ENCODE data around the gene BAIAP2L1.
A peak's percentile ranks its signal among the peaks of the same experiment; 100 is the strongest.
"Not testable (repeated sequence)": the region's sequence is repeated elsewhere in the genome, so short reads cannot be mapped to it uniquely, and the experiment has no call there.

The BAIAP2L1 gene

DNA sequence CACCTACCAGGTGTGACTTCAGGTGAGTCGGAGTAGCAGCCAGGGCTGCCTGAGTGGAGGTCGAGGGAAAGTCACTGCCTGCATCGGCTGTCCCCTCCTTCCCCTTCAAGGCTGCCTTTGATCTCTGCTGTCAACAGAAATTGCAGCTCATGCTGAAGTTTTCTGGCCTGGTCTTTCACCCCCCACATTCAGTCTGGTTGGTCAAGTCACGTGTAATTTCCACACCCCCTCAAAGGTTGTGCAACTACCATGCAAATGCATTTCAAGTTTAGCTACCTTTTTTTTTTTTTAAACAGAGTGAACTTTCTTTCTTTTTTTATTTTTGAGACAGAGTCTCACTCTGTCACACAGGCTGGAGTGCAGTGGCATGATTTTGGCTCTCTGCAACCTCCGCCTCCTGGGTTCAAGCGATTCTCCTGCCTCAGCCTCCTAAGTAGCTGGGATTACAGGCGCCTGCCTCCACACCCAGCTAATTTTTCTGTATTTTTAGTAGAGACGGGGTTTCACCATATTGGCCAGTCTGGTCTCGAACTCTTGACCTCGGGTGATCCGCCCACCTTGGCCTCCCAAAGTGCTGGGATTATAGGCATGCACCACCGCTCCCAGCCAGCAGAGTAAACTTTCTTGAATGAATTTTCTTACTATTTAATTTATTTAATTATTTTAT, 16.8 kb upstream of the BAIAP2L1 start:
- not testable (repeated sequence) for H3K4me3 ChIP-seq (ENCODE audit: low read depth, low read length)
- peak; percentile 67 for DNase-seq (ENCODE audit: low read depth)
- TF ChIP-seq MYC (IDR thresholded peaks at IDR 0.05; ENCODE audit: low read depth, low read length), result peak; percentile 39; the same call in 1 of the 2 replicates
- TF ChIP-seq, protein P1, sequence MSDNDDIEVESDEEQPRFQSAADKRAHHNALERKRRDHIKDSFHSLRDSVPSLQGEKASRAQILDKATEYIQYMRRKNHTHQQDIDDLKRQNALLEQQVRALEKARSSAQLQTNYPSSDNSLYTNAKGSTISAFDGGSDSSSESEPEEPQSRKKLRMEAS (IDR thresholded peaks at IDR 0.05; ENCODE audit: low read depth, low read length), result peak; percentile 88

DNA sequence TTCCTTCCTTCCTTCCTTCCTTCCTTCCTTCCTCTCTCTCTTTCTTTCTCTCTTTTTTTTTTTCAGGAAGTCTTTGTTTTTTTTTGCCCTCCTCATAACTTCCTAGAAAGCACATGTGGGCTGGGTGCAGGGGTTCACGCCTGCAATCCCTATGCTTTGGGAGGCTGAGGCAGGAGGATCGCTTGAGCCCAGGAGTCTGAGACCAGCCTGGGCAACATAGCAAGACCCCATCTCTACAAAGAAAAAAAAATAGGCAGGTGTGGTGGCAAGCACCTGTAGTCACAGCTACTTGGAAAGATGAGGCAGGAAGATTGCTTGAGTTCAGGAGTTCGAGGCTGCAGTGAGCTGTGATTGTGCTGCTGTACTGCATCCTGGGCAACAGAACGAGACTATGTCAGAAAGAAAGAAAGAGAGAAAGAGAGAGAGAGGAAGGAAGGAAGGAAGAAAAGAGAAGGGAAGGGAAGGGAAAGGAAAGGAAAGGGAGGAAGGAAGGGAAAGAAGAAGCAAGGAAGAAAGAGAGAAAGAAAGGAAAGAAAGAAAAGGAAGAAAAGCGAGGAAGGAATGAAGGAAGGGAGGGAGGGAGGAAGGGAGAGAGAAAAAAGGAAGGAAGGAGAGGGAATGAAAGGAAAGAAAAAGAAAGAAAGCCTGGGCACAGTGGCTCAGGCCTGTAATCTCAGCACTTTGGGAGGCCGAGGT, 13.5 kb upstream of the BAIAP2L1 start:
- no peak overlapping the region for H3K4me3 ChIP-seq (ENCODE audit: low read depth, low read length)
- TF ChIP-seq, protein P1 (IDR thresholded peaks at IDR 0.05; ENCODE audit: low read depth, low read length), result no peak
- TF ChIP-seq MYC (IDR thresholded peaks at IDR 0.05; ENCODE audit: low read depth, low read length), result no peak
- no peak for TF ChIP-seq POLR2A (IDR thresholded peaks at IDR 0.05; ENCODE audit: extremely low read depth, insufficient read length)
- TF ChIP-seq, protein P2, sequence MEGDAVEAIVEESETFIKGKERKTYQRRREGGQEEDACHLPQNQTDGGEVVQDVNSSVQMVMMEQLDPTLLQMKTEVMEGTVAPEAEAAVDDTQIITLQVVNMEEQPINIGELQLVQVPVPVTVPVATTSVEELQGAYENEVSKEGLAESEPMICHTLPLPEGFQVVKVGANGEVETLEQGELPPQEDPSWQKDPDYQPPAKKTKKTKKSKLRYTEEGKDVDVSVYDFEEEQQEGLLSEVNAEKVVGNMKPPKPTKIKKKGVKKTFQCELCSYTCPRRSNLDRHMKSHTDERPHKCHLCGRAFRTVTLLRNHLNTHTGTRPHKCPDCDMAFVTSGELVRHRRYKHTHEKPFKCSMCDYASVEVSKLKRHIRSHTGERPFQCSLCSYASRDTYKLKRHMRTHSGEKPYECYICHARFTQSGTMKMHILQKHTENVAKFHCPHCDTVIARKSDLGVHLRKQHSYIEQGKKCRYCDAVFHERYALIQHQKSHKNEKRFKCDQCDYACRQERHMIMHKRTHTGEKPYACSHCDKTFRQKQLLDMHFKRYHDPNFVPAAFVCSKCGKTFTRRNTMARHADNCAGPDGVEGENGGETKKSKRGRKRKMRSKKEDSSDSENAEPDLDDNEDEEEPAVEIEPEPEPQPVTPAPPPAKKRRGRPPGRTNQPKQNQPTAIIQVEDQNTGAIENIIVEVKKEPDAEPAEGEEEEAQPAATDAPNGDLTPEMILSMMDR (IDR thresholded peaks at IDR 0.05; ENCODE audit: low read depth, low read length), result no peak
- DNase-seq (ENCODE audit: low read depth), result no peak

- peak; percentile 20 for DNase-seq (ENCODE audit: low read depth)
- H3K4me3 ChIP-seq (ENCODE audit: low read depth, low read length), result not testable (repeated sequence)
These were observed 12.8 kb upstream of the BAIAP2L1 start for GRCh38 chr7:98413655-98414054.

- no peak overlapping the region for H3K4me3 ChIP-seq (ENCODE audit: low read depth, low read length)
- DNase-seq (ENCODE audit: low read depth), result no peak
- TF ChIP-seq, protein P2 (IDR thresholded peaks at IDR 0.05; ENCODE audit: low read depth, low read length), result no peak
- TF ChIP-seq POLR2A (IDR thresholded peaks at IDR 0.05; ENCODE audit: extremely low read depth, insufficient read length) (no peak), MYC (IDR thresholded peaks at IDR 0.05; ENCODE audit: low read depth, low read length) (no peak)
- TF ChIP-seq, protein P1 (IDR thresholded peaks at IDR 0.05; ENCODE audit: low read depth, low read length), result no peak
These were observed 9.0 kb upstream of the BAIAP2L1 start for GRCh38 chr7:98409843-98410242.

GRCh38 chr7:98408146-98408545, 7.3 kb upstream of the BAIAP2L1 start:
- H3K4me3 ChIP-seq (ENCODE audit: low read depth, low read length); DNase-seq (ENCODE audit: low read depth): not testable (repeated sequence)

- TF ChIP-seq, protein P1 (IDR thresholded peaks at IDR 0.05; ENCODE audit: low read depth, low read length), result no peak
- no peak for DNase-seq (ENCODE audit: low read depth)
- H3K4me3 ChIP-seq (ENCODE audit: low read depth, low read length), result no peak overlapping the region
These were observed 5.9 kb upstream of the BAIAP2L1 start for GRCh38 chr7:98406827-98407226.

- TF ChIP-seq MYC (IDR thresholded peaks at IDR 0.05; ENCODE audit: low read depth, low read length), result no peak
- TF ChIP-seq, protein P1 (IDR thresholded peaks at IDR 0.05; ENCODE audit: low read depth, low read length), result no peak
- TF ChIP-seq, protein P2 (IDR thresholded peaks at IDR 0.05; ENCODE audit: low read depth, low read length), result no peak
- no peak overlapping the region for H3K4me3 ChIP-seq (ENCODE audit: low read depth, low read length)
- DNase-seq (ENCODE audit: low read depth), result no peak
These were observed 4.0 kb upstream of the BAIAP2L1 start for GRCh38 chr7:98404840-98405239.

Measured in NB4 (cell line).